A673 (cell line): ENCODE results near the gene RBPMS2. TPM values are rescaled to one million over a fixed set of nuclear protein-coding genes. Genes with fewer than 3 reads are reported as not detected.
"Not testable (repeated sequence)": the region's sequence is repeated elsewhere in the genome, so short reads cannot be mapped to it uniquely, and the experiment has no call there.

Experiments used
- Bru-seq: library from RNA; stranded (reverse); fragments of 400-500 nt; gene quantifications from one replicate; lab custom pipeline; 2021; lab: Mats Ljungman, UMichigan
- BruChase-seq, 2 experiments: library from RNA; stranded (reverse); fragments of 400-500 nt; gene quantifications; one replicate each; lab custom pipeline; 2021; lab: Mats Ljungman, UMichigan
- BruUV-seq: library from RNA; stranded (reverse); fragments of 400-500 nt; replicated peaks from 2 replicates; lab custom pipeline; 2021; lab: Mats Ljungman, UMichigan
- CTCF ChIA-PET: fragments of 300-600 bp; sonication (Branson Sonifier 250); formaldehyde crosslinking; loops from one replicate; lab custom pipeline; 2022; ENCODE audit warnings: antibody characterized with exemption; lab: Charles Lee
- POLR2A ChIA-PET: fragments of 300-600 bp; sonication (Branson Sonifier 250); formaldehyde crosslinking; loops from one replicate; lab custom pipeline; 2022; ENCODE audit warnings: antibody characterized with exemption; ENCODE audit not compliant: low non-redundant PET; lab: Charles Lee
- DNase-seq: peaks from one replicate; pipeline ENCODE4 v3.0.0-alpha.2; 2015; ENCODE audit warnings: low spot score
- H3K27ac ChIP-seq: fragments of 200-600 bp; sonication (generic); 2 replicates; pipeline ENCODE4 v1.5.1; 2016; ENCODE audit warnings: mixed run types, low read depth, mild to moderate bottlenecking, mixed read lengths, antibody characterized with exemption, low read length; ENCODE audit not compliant: poor library complexity, severe bottlenecking
- H3K27me3 ChIP-seq: fragments of 200-600 bp; sonication (generic); replicated peaks from 2 replicates; pipeline ENCODE4 v1.6.1; 2017; ENCODE audit warnings: mixed run types, low read depth, mild to moderate bottlenecking, mixed read lengths, antibody characterized with exemption, low read length; ENCODE audit not compliant: insufficient read depth, poor library complexity
- H3K36me3 ChIP-seq: fragments of 200-600 bp; sonication (generic); 2 replicates; pipeline ENCODE4 v1.6.1; 2016; ENCODE audit warnings: mixed run types, mild to moderate bottlenecking, mixed read lengths, antibody characterized with exemption, low read length; ENCODE audit not compliant: insufficient read depth, poor library complexity, severe bottlenecking
- H3K4me1 ChIP-seq: fragments of 200-600 bp; sonication (generic); 2 replicates; pipeline ENCODE4 v1.6.1; 2017; ENCODE audit warnings: mixed run types, mild to moderate bottlenecking, mixed read lengths, antibody characterized with exemption, low read length; ENCODE audit not compliant: insufficient read depth, poor library complexity, severe bottlenecking
- H3K4me3 ChIP-seq: fragments of 200-600 bp; sonication (generic); 2 replicates; pipeline ENCODE4 v1.5.1; 2016; ENCODE audit warnings: low read depth, mixed run types, mild to moderate bottlenecking, mixed read lengths, low read length; ENCODE audit not compliant: poor library complexity, severe bottlenecking
- H3K9me3 ChIP-seq: fragments of 200-600 bp; sonication (generic); 2 replicates; pipeline ENCODE4 v1.6.1; 2016; ENCODE audit warnings: mixed run types, low read depth, mild to moderate bottlenecking, mixed read lengths, antibody characterized with exemption, low read length; ENCODE audit not compliant: poor library complexity, severe bottlenecking
- EZH2 ChIP-seq: fragments of 200-600 bp; sonication (generic); IDR thresholded peaks from 2 replicates; pipeline ENCODE4 v1.6.1; 2017; ENCODE audit warnings: borderline replicate concordance, low read depth, mild to moderate bottlenecking, mixed read lengths, antibody characterized with exemption, low read length; ENCODE audit not compliant: poor library complexity, severe bottlenecking
- intact Hi-C: fragments of 100-400 bp; cut with micrococcal nuclease; formaldehyde crosslinking; loops from one replicate; pipeline ENCODE4 v1.10.0; 2022; ENCODE audit not compliant: unreplicated experiment
- long read RNA-seq: library from polyadenylated mRNA; stranded (forward); transcript quantifications from one replicate; pipeline ENCODE4 v2.0.0, GENCODE V29; 2022
- total RNA-seq: library from RNA; stranded (reverse); gene quantifications from 2 replicates; pipeline ENCODE4 v1.2.3, GENCODE V29; 2021
- TF ChIP-seq, protein P1 (sequence below): fragments of 300-800, 200-600 bp; sonication (generic); conservative IDR thresholded peaks from 2 replicates; pipeline ENCODE4 v1.5.1; 2017; ENCODE audit warnings: low read depth, mild to moderate bottlenecking, antibody characterized with exemption, low read length, moderate library complexity, mixed read lengths

The RBPMS2 gene
- total RNA-seq (2.9 and 4.9 TPM in 2 replicates), Bru-seq, nascent RNA (percentile 30 among the genes with signal in this experiment), BruChase-seq, experiment 1, labeled RNA remaining after a 2-hour chase (percentile 32 among the genes with signal in this experiment), BruChase-seq, experiment 2, labeled RNA remaining after a 6-hour chase (percentile 34 among the genes with signal in this experiment)
- long read RNA-seq, partial matches to known transcripts: 1 of 3 reads
- long read RNA-seq, other reads (novel, unspliced or antisense): 0 of 3 reads

DNA sequence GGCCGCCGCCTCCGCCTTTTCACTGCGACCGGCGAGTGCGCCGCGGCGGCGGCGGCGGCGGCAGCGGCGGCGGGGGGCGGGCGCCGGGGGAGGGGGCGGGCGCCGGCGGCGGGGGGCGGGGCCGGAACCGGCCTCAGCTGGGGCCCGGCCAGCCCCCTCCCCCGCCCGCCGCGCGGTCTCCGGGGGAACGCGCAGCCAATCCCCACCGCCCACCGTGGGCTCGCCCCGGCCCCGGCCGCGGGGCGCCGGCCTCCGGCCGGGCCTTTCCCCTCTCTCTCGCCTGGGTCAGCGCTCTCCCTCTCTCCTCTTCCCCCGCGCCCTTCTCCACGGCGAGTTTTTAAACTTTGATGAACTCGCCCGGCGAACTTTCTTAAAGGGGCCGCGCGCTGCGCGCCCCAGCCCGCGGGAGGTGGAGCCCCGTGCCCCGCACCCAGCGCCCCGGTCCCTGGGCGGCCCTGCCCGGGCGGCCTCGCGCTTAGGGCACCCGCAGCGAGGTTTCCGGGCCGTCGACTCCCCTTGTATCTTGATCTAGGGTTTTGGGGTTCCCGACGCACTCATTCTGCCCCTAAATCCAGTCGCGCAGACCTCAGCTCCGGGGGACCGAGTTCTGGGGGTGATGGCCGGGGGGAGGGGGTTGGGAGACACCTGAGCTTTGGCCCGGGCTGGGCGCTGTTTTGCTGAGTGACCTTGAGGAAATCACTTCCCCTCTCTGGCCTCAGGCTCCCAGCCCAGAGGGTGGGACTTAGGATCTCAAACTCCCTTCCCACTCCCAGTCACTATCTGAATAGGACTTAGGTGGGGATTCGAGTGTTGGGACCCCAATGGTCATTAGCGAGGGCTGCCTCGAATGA, at the start of gene RBPMS2:
TSS of gene RBPMS2 (minus strand) at position 39 of the 851 bp plus-strand sequence. CDS start 270 bp downstream, outside the sequence.
- intact Hi-C loops: no loop called here
- no peak for TF ChIP-seq EZH2
- TF ChIP-seq, protein P1, sequence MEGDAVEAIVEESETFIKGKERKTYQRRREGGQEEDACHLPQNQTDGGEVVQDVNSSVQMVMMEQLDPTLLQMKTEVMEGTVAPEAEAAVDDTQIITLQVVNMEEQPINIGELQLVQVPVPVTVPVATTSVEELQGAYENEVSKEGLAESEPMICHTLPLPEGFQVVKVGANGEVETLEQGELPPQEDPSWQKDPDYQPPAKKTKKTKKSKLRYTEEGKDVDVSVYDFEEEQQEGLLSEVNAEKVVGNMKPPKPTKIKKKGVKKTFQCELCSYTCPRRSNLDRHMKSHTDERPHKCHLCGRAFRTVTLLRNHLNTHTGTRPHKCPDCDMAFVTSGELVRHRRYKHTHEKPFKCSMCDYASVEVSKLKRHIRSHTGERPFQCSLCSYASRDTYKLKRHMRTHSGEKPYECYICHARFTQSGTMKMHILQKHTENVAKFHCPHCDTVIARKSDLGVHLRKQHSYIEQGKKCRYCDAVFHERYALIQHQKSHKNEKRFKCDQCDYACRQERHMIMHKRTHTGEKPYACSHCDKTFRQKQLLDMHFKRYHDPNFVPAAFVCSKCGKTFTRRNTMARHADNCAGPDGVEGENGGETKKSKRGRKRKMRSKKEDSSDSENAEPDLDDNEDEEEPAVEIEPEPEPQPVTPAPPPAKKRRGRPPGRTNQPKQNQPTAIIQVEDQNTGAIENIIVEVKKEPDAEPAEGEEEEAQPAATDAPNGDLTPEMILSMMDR: no peak
- no peaks in the 10 kb centered on the region for H3K36me3 ChIP-seq
- no peak for DNase-seq
- no TSS peak for BruUV-seq
- POLR2A ChIA-PET: no interaction called here
- peak within 1 kb of the TSS; percentile 67 for H3K27ac ChIP-seq
- CTCF ChIA-PET: no interaction called here
- H3K4me3 ChIP-seq: peak within 1 kb of the TSS; percentile 79
- peaks cover 7% of the 10 kb centered on the region for H3K4me1 ChIP-seq
- H3K9me3 ChIP-seq: no peaks in the 10 kb centered on the region
- peaks cover 6% of the 10 kb centered on the region for H3K27me3 ChIP-seq

DNA sequence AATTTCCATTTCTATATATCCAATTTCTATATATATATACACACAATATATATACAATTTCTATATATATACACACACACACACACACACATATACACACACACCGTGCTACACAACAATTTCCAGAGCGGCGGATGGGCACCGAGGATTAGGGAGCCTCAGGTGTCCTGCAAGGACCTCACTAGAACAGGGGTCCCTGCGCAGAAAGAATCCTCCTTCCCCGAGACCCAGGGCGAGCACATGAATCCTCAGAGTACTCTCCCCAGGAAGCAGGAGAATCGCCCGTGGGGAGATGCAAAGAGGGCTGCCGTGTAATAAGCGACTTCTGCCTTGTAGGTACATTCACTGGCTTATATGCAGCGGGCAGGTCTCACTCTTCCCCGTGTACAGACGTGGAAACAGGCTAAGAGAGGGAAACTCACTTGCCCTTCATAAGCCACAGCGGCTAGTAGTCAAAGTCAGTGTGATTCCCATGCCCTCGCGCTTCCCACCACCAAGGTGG, 49.6 kb upstream of the RBPMS2 start:
- H3K36me3 ChIP-seq: peaks cover 24% of the 10 kb centered on the region
- no peaks in the 10 kb centered on the region for H3K27me3 ChIP-seq
- DNase-seq: no peak
- TSS peak; percentile 61 for BruUV-seq
- peak overlapping the region; percentile 84 for H3K4me3 ChIP-seq
- peak overlapping the region; percentile 83 for H3K27ac ChIP-seq
- ChIA-PET CTCF (interaction anchor here (1.1 kb wide), 2 partner anchors 10 to 15 kb away, joined by 3 to 4 read pairs; no protein-coding TSS in a partner anchor), POLR2A (interaction anchor here (0.7 kb wide), 1 partner anchor 620 kb away, joined by 3 read pairs; no protein-coding TSS in a partner anchor)
- TF ChIP-seq, protein P1: no peak
- no peak for TF ChIP-seq EZH2
- H3K9me3 ChIP-seq: no peaks in the 10 kb centered on the region
- intact Hi-C loops: no loop called here
- H3K4me1 ChIP-seq: peaks cover 4% of the 10 kb centered on the region

DNA sequence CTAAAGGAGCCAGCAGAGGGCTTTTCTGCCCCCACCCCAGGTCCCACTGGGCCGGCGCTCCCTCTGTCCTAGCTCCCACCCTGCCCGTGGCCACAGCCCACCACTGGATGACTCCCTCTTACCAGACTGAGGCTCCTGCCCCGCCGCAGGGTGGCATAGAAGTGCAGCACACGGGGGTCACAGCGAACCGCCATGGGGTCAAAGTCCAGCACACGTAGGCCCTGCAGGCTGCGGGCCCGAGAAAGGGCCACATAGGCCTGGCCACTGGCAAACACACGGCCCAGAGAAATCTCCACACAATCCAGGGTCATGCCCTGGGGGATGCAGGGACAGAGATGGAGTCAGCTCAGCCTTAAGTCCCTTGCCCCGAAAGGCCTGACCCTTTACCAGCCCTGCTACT, 41.1 kb upstream of the RBPMS2 start:
- CTCF ChIA-PET: no interaction called here

DNA sequence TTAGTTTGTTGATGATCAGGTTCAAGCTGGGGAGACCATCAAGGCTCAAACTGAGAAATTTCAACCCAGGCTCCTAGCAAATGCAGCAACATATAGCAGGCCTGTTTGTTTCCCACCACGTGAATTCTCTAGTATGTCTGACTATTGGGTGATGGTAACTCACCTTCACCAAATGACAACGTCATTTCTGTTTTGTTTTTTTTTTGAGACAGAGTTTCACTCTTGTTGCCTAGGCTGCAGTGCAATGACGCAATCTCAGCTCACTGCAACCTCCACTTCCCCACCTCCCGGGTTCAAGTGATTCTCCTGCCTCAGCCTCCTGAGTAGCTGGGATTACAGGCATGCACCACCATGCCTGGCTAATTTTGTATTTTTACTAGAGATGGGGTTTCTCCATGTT, 39.6 kb upstream of the RBPMS2 start:
- H3K27ac ChIP-seq, POLR2A ChIA-PET, intact Hi-C loops: not testable (repeated sequence)

More for the DNA sequence above, 41.1 kb upstream of the RBPMS2 start:
- no peaks in the 10 kb centered on the region for H3K4me1 ChIP-seq
- TF ChIP-seq, protein P1: no peak
- TF ChIP-seq EZH2: no peak
- H3K4me3 ChIP-seq: no peak overlapping the region
- H3K36me3 ChIP-seq: peaks cover 48% of the 10 kb centered on the region
- DNase-seq: no peak
- POLR2A ChIA-PET: no interaction called here
- BruUV-seq: no TSS peak
- no peaks in the 10 kb centered on the region for H3K27me3 ChIP-seq
- H3K9me3 ChIP-seq: no peaks in the 10 kb centered on the region
- H3K27ac ChIP-seq: peak overlapping the region; percentile 10
- intact Hi-C loops: no loop called here

More for the DNA sequence above, 39.6 kb upstream of the RBPMS2 start:
- H3K36me3 ChIP-seq: peaks cover 37% of the 10 kb centered on the region
- not testable (repeated sequence) for H3K9me3 ChIP-seq, H3K4me1 ChIP-seq, BruUV-seq, H3K4me3 ChIP-seq, DNase-seq, H3K27me3 ChIP-seq
- CTCF ChIA-PET: interaction anchor here (0.6 to 1.3 kb wide), 2 partner anchors 21 to 55 kb away, joined by 3 to 8 read pairs; no protein-coding TSS in a partner anchor
